Activated gamma-delta T cell treated with anti-CD3 and anti-CD28 coated beads, Interleukin-2, amount 50 U/mL, for 16 hours (primary cell): ENCODE measurements around the gene RHEX.

Experiments
- DNase-seq: peaks from one replicate; pipeline ENCODE4 v3.0.0-alpha.2; 2020; ENCODE audit warnings: low read depth

RHEX gene

DNA sequence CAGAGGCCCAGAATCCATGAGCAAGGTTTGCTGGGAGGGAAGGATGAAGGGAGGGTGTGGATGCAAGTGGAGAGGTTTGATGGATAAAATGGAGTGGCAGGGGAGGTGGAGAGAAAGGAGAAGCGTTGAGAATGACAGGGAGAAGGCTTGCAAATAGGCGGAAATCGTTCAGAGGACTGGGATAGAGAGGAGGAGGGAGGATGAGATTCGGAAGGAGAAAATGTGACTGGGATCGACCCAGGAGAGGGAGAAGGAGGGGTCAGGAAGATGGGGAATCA, 63.8 kb downstream of the RHEX start:
- DNase-seq = no peak

GRCh38 chr1:206117151-206117948, 64.4 kb downstream of the RHEX start, which contains the start of gene AVPR1B:
AVPR1B (minus strand) TSS chr1:206117388; CDS start chr1:206116890, 498 bp downstream.
- DNase-seq = no peak

DNA sequence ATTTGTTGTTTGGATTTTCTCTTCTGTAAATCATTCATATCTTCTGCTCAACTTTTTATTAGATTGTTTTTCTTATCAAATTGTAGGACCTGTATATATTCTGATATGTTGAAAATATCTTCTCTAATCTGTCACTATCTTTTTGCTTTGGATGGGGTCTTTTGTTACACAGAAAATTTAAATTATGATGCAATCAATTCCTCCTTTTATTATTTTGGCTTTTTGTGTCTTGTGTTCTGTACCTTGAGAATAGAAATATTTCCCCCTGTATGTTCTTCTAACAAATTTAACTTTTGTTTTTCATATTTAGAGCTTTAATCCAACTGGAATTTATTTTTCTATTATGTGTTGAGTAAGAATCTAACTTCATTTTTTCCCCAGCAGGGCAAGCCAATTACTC, 67.4 kb downstream of the RHEX start:
- no peak for DNase-seq

GRCh38 chr1:206121269-206121668, 68.3 kb downstream of the RHEX start:
- DNase-seq = no peak

DNA sequence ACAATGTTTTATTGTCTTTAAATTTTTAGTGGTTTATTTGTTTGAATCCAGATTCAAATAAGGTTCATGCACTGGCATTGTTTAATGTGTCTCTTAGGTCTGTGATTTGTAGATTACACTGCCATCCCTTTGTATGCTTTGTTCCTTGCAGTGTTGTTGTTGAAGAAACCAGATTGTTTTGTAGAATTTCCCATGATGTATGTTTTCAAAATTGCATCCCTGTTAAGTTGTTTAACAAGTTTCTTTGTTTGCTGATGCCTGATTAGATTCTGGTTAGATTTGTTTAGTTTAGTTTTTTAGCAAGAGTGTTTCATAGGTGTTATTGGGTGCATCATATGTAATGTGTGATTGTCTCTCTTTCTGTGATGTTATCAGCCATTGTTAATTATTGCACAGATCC, 69.7 kb downstream of the RHEX start:
- DNase-seq = no peak

DNA sequence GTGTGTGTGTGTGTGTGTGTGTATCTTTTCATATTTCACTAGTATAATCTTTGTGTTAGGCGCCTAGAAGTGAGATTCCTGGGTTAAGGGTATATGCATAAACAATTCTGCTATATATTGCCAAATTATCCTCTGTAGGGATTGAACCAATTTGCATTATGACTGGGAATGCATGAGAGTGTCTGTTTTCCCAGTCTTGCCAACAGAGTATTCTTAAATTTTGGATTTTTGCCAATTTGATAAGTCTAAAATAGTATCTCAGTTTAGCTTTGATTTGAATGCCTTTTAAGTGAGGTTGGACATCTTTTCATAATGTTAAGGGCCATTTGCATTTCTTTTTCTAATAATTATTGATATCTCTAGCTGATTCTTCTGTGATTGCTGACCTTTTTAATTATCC, 72.4 kb downstream of the RHEX start:
- DNase-seq = no peak

- DNase-seq = no peak
Observed at GRCh38 chr1:206127336-206127735, 74.4 kb downstream of the RHEX start.

GRCh38 chr1:206128196-206128595, 75.2 kb downstream of the RHEX start:
- no peak for DNase-seq

DNA sequence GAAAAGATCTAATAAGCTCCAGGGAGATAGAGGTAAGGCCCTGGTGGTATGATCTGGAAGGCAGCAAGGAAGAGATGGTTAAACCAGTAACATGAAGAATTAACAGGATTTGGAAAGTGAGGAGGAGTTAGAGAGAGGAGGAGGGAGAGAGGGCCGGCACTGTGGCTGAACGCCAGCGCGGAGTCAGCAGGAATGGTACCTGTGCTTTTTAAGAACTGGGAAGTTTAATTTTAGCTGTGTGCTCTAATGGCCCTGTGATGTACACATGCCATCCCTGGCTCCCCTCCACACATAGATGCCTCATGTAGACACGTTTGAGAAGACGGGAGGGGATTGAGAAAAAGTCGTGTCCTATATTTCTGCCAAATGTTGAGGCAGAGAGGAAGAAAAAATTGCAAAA, 78.1 kb downstream of the RHEX start:
- no peak for DNase-seq

- DNase-seq = no peak
Observed at GRCh38 chr1:206133751-206134415, 80.9 kb downstream of the RHEX start.

DNA sequence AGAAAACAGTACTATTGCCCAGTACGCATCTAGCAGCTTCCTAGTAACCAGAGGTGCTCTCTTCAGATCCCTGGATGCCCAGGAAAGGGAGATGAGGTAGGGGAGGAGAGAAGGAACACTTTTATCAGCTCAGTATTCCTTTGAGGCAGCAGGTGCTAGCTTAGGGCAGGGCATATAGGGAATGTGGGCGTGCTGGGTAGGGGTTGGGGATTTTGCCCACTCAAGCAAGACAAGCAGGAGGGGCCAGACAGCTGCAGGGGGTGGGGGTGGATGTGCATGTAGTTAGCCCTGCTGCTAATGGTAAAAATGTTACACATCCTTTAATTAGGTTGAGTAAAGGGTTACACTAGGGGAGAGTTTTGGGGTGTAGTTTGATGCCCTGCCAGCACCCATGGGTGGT, 82.3 kb downstream of the RHEX start:
- no peak for DNase-seq

- no peak for DNase-seq
Observed at GRCh38 chr1:206136241-206136640, 83.3 kb downstream of the RHEX start.

GRCh38 chr1:206142011-206142410, 89.0 kb downstream of the RHEX start:
- DNase-seq = no peak

DNA sequence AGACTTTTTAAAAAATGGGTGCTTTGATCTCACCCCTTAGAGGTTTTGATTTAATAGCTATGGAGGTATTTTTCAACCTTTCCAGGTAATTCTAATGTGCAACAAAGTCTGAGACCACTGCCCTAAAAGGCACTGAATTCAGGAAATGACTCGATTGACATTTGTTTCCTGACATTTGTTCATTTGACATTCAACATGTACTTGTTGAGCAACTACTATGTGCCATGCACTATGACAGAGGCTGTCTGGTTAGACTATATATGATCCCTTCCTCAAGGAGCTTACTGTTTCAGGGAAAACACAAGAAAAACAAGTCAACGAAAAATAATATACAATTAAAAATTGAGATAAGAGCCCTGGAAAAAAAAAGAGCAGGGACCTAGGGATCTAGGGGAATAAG, 89.8 kb downstream of the RHEX start:
- DNase-seq = no peak

GRCh38 chr1:206143537-206144172, 90.7 kb downstream of the RHEX start:
- no peak for DNase-seq

GRCh38 chr1:206144605-206145004, 91.6 kb downstream of the RHEX start:
- DNase-seq = no peak

DNA sequence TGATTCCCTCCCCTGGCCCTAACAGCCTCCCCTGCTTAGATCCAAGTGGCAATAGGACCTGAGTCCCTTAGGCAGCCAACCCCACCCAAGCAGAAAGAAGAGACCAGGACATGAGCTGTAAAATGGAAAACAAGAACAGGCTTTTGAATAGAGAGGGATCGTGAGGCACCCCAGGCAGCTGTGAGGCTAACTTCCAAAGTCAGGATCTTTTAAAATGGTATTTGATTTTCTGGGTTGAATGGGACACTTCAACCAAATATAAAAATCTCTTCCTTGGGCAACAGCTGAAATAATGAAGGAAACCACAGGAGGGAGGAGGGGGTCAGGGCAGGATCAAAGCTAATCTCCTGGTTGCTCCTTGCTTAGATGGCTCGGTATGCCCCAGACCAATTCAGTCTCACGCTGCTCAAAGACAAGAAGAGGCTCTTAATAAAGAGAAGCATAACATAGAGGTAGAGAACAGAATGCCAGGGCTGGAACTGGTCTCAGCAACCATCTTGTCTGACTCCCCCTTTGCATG, 92.9 kb downstream of the RHEX start:
- no peak for DNase-seq
